ENCODE measurements around the gene FBXO5. TPM values are rescaled to one million over a fixed set of nuclear protein-coding genes. Genes with fewer than 3 reads are reported as not detected.

FBXO5 gene
- total RNA-seq, 3 donors from 2014 or later, result 3.1 to 7.6 (median 5.5) TPM

GRCh38 chr6:153016846-153017245 lies 34.0 kb upstream of the FBXO5 start:
- ATAC-seq (no peak), DNase-seq (no peak)
- intact Hi-C loops (cut with DNase I, micrococcal nuclease), result no loop called here
- no peaks in the 10 kb centered on the region for H3K36me3 ChIP-seq (ENCODE audit: low read depth)
- H3K4me3 ChIP-seq, result no peak overlapping the region
- TF ChIP-seq CTCF (IDR thresholded peaks at IDR 0.05), result no peak
- no peaks in the 10 kb centered on the region for H3K4me1 ChIP-seq (ENCODE audit: low read depth)
- H3K9me3 ChIP-seq, result no peaks in the 10 kb centered on the region

DNA sequence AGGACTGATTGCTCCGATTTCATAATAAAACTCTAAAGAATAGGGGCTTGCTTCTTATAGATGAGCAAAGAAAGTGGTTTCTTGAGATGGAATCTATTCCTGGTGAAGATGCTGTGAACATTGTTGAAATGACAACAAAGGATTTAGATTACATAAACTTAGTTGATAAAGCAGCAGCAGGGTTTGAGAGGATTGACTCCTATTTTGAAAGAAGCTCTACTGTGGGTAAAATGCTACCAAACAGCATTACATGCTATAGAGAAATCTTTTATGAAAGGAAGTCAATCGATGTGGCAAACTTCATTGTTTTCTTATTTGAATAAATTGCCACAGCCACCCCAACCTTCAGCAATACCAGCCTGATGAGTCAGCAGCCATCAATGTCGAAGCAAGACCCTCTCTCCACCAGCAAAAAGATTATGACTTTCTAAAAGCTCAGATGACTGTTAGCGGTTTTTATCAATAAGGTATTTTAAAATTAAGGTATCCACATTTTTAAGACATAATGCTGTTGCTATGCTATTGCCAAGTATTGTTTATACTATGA lies 32.3 kb upstream of the FBXO5 start:
- intact Hi-C loops (cut with DNase I, micrococcal nuclease), result no loop called here
- Histone ChIP-seq H3K36me3 (ENCODE audit: low read depth) (no peaks in the 10 kb centered on the region), H3K4me1 (ENCODE audit: low read depth) (no peaks in the 10 kb centered on the region), H3K9me3 (no peaks in the 10 kb centered on the region), H3K4me3 (no peak overlapping the region)
- no peak for TF ChIP-seq CTCF (IDR thresholded peaks at IDR 0.05)
- DNase-seq (no peak), ATAC-seq (no peak)

DNA sequence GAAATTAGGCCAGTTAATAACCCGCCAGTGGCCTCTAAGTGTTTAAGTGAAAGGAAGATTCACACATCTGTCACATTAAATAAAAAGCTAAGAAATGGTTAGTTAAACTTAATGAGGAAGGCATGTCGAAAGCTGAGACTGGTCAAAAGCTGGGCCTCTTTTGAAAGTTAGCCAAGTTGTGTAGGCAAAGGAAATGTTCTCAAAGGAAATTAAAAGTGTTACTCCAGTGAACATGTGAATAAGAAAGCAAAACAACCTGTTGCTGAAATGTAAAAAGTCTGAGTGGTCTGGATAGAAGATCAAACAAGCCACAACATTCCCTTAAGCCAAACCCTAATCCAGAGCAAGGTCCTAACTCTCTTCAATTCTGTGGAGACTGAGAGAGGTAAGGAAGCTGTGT lies 30.6 kb upstream of the FBXO5 start:
- Histone ChIP-seq H3K36me3 (ENCODE audit: low read depth) (no peaks in the 10 kb centered on the region), H3K4me1 (ENCODE audit: low read depth) (no peaks in the 10 kb centered on the region), H3K9me3 (no peaks in the 10 kb centered on the region), H3K4me3 (no peak overlapping the region)
- DNase-seq, result no peak
- intact Hi-C loops (cut with DNase I, micrococcal nuclease), result no loop called here
- no peak for TF ChIP-seq CTCF (IDR thresholded peaks at IDR 0.05)
- no peak for ATAC-seq

GRCh38 chr6:153012856-153013255 lies 30.0 kb upstream of the FBXO5 start:
- Histone ChIP-seq H3K36me3 (ENCODE audit: low read depth) (no peaks in the 10 kb centered on the region), H3K9me3 (no peaks in the 10 kb centered on the region), H3K4me1 (ENCODE audit: low read depth) (no peaks in the 10 kb centered on the region), H3K4me3 (no peak overlapping the region)
- intact Hi-C loops (cut with DNase I, micrococcal nuclease), result no loop called here
- no peak for TF ChIP-seq CTCF (IDR thresholded peaks at IDR 0.05)
- no peak for DNase-seq
- ATAC-seq, result no peak

- Histone ChIP-seq H3K9me3 (no peaks in the 10 kb centered on the region), H3K36me3 (ENCODE audit: low read depth) (no peaks in the 10 kb centered on the region), H3K4me3 (no peak overlapping the region), H3K4me1 (ENCODE audit: low read depth) (peaks cover 23% of the 10 kb centered on the region)
- ATAC-seq (peak; percentile 21), DNase-seq (peak in 1 of 3 donors; percentile 7)
- intact Hi-C loops (cut with DNase I, micrococcal nuclease), result no loop called here
- no peak for TF ChIP-seq CTCF (IDR thresholded peaks at IDR 0.05)
Observed at GRCh38 chr6:153003366-153003690, 20.5 kb upstream of the FBXO5 start.
